NCI-H2196 treated with DMSO at 0.1 percent for 48 hours (cell line): ENCODE data around the gene PEX14.

ENCODE experiments used
- DNase-seq: peaks from one replicate; lab custom pipeline; 2025; ENCODE audit not compliant: unreplicated experiment; lab: John Stamatoyannopoulos, UW

PEX14 gene

DNA sequence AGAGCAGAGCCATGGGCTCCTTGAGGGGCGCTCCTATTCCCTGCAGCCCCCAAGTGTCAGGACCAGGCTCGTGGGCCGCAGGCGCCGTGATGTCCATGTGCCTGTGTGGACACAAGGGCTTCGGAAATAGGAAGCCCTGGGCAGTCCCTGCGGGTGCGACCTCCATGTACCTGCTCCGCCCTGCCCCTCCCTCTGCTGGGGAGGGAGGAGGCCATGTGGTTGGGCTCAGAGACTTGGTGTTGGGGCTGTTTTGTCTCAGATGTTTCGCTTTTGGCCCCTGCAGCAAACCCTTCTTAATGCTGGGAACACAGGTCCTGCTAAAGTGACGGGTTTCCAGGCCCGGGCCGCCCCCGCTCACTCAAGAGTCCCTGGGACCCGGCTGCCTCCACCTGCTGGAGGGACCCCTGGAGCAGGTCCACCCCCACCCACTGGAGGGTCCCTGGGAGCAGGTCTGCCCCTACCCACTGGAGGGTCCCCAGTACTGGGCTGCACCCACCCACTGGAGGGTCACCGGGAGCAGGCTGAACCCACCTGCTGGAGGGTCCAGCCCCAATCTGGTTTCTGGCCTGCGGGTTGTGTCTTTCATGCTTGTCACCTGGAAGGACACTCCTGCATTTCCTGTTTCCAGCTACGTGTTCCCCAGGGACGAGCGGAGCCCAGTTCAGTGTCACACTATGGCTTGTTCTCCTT, 156.5 kb downstream of the PEX14 start:
- DNase-seq: no peak

DNA sequence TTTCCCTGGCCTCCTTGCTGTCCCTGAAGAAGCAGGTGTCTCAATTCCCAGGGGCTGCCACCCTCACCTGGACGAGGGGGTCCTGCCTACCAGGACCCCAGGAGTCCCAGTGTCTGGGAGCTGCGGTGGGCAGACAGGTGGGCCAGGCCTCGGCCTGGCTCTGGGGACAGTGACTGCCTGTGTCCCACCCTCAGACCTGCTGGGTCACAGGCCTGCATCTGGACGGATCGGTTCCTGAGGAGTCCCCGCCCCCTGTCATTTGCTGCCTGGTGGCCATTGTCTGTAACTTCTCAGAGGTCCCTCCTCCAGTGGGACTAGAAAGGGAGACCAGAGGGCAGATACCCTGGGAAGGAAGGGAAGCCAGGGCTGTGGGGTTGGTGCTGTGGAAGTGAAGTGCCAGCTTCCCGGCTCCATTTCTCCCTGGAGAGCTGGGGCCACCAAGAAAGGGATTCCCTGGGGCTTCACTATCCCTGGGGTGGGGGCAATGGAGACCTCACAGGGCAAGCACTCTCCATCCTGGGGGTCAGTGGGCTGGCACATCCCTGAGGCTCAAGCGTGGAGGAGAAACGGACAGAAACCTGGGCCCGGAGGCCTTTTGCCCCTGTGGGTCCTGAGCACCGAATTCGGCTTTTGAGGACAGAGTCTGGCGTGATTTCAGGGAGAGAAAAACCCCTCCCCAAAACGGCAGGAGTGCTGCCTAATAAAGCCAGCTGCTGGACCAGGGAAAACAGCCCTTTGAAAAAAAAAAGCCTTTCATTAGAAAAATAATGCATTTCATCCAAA, 157.3 kb downstream of the PEX14 start:
- DNase-seq: no peak

DNA sequence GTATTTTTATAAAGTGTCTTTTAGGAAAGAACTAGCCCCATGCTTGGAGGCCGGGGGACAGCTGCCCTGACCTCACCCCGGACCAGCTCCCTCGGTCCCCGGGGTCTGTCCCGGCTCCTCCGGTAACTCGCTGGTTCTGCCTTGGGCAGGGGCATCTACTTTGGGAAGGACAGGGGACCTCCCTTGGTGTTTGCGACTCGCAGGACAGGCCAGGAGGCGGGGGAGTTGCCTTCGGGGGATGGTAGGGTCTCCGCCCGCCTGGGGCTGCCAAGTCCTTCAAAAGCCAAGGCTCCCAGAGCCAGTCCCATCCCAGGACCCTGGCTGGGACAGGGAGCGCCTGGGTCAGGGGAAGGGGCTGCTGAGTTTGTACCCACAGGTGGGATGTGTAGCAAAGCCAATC, 157.9 kb downstream of the PEX14 start:
- DNase-seq: no peak

DNA sequence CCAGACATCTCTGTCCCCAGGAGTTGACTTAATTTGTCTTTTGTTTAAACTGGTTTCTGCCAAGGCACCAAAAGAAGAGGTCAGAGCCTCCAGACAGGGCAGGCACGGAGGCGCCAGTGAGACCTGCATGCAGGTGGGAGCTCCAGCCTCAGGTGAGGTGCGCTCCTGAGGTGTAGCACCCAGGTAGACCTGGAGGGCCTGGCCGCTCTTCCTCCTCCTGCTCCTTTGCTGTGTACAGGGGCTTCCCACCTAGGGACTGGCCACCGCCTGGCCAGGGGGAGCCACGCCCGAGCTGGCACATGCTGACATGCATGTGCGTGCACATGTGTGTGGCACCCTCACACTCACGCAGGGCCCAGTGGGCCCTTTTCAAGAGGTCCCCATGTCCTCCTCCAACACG, 158.7 kb downstream of the PEX14 start:
- DNase-seq: no peak

DNA sequence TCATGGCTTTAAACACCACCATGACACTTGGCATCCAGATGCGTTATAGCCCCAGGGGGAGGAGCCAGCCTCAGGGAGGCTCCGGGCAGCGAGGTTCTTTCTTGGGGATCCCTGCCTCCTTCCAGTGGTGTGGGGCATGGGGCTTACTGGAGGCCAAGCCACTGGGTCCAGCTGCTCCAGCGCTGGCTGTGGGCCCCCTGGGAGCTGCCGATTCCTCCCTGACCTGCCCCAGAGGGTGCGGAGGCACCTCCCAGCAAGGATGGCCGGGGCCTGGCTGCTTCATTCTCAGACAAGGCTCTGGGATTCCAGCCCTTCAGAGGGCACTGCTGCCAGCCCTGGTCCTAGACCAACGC, 159.3 kb downstream of the PEX14 start:
- DNase-seq: no peak

DNA sequence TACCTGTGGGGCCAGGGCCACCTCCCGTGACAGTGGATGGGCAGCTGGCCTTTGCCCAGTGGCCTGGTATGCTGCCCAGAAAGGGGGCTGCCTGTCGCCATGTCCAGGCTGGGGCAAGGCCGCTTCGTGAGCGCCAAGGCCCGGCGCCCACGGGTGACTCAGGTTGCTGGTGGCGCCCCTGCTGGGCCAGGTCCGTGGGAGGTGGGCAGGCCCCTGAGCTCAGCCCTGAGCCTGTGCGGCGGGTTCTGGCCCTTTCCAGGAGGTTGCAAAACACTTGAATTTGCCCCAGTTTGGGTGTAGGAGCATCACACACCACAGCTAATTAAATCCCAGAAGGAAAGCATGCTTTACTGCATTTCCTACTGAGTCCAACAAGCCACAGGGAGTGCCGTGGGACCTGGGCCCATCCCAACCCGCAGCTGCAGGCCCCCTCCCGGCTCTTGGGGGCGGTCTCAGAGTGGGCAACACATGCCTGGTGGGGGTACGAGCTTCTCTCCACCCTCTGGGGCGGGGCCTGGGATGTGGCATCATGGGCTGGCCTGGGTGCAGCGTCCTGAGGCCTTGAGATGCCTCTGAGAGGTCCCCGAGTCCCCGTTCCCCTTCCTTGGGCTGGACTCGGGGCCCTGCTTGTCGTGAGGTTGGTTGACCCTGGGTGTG, 159.8 kb downstream of the PEX14 start:
- no peak for DNase-seq

DNA sequence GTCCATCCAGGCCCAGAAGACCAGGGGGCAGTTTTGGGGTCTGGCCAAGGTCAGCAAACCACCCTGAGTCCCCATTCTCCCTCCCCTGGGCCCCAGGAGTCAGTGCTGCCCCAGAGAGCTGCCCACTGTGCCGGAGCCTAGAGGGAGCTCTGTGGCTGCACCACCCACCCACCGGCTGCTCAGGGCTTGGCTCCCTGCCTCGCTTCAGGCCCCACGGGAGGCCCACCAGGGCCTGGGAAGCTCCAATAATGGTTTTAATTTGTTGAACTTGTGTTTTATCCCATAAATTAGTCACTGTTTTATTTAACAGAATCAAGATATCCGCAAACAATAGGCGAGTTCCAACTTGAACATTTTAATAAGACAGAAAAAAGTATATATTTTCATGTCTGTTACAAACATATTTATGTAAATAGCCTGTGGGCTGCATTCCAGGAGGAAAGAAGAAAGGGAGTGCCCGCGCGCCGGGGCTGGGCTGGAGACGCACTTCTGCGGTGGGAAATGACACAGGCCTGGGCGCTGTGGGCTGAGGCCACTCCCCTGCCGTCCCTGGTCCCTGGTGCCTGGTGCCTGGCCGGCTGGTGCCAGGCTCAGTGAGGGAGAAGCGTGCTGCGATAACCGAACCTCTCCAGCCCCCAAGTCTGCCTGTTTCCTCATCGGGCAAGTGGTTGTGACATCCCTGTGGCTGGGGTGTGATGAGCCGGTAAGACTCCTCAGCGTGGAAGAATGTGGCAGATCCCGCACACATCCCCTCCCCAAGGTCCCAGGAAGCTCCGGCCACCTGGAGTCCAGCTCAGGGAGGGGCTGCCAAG, 160.5 kb downstream of the PEX14 start:
- no peak for DNase-seq

DNA sequence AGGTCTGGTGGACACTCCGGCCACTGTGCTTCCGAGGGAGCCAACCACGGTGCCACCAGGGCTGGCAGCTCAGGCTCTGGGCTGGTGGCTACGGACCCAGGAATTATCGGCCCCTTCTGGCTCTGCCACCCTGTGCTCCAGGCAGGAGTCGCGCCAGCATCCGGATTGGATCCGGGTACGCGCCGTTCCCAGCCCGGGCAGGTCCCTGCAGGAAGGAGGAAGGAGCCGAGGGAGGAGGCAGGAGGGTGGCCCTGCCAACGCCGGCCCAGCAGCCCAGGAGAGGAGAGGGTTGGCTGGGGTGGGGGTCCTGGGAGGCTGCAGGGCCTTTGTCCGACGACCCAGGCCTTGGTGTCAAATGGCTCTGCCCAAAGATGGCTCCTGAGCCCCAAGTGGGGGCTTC, 161.2 kb downstream of the PEX14 start:
- no peak for DNase-seq

DNA sequence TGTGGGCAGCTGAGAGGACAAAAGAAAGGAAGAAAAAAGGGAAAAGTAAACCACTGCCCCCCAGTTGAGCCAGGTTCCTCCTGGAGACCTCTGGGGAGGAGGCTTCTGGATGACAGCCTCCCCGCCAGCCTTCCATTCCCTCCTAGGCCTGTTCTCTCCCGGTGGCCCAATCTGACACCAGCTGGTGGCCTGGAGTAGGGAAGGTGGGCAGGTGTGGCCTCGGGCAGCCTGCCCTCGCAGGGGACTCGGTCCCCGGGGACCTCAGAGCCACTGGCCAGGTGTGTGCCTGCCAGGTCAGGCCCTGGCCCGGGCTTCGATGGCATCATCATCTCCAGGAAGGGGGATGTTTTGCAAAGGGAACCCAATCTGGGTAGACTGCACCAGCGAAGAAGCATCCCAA, 162.7 kb downstream of the PEX14 start:
- DNase-seq: no peak

DNA sequence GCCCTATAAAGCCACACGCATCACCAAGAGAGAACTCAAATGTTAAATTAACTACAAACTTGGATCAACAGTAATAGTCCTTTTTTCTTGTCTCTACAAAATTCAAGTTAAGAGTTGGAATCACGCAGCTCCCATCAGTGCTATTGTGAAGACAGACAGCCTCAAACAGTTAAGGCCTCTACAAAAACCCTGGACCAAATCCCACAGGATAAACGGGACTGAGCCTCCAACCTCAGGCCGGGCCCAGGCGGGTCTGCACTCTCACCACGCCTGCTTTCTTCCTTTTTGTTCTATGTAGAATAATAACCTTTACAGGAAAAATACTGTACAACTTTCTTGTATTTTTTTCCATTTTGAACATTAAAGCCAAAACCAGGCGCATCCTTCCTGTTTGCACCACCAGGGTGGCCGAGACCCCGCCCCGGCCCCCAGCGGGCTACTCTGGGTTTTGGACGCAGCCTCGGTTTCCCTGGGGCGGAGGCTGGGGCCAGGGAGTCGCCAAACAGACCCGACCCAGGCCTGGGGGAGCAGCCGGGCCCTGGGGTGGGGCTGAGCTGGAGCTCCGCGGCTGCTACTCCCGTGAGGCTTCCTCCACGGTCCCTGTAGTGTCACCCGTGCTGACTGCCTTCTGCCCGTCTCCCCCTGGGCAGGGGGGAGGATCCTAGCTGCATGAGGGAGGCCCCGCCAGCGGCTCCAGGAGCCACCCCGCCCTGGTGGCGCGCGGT, 163.2 kb downstream of the PEX14 start:
- DNase-seq: no peak

DNA sequence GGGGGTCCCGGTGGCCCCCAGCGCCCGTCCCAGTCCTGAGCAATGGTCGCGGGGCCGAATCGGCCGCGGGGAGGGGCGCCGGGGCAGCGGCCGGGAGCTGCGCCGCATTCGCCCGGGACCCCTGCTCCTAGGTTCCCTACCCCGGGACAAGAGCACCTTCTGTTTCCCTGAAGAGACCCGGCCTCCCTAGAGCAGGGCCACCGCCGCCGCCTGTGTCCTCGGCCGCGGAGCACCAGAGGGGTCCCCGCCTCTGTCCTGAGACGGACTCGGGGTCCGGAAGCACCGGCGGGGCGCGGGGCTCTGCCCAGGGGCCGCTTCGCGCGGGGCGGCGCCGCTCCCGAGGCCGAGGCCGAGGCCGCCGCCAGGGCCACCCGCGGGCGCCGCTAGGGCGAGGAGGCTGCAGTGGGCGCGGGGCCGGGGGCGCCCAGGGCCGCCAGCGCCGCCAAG, 163.8 kb downstream of the PEX14 start:
- DNase-seq: no peak

DNA sequence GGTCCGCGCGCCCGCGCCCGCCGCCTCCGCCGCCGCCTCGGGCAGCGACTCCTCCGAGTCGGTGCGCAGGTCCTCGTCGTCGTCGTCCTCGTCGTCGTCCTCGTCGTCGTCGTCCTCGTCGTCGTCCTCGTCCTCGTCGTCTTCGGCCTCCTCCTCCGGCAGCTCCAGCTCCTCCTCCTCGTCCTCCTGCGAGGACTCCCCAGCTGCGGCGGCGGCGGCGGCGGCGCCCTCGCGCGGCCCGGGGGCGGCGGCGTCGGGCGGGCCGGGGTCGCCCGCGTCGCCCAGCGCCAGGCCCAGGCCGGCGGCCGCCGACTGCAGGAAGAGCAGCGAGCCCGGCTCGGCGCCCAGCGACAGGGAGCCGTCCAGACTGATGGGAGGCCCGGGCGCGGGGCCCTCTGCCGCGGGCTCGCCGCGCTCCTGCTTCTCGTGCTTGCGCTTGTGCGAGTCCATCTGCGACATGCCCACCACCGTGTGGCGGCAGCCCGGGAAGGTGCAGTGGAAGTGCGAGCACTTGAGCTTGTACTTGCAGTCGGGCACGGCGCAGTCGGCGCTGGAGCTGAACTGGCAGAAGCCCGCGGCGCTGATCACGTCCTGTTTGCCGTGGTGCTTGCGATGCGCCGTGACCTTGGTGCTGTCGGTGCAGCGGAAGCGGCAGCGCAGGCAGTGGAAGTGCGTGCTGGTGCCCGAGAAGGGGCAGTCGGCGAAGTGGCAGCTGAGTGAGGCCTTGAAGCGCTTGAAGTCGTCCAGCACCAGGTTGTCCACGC, 164.4 kb downstream of the PEX14 start:
- DNase-seq: no peak

DNA sequence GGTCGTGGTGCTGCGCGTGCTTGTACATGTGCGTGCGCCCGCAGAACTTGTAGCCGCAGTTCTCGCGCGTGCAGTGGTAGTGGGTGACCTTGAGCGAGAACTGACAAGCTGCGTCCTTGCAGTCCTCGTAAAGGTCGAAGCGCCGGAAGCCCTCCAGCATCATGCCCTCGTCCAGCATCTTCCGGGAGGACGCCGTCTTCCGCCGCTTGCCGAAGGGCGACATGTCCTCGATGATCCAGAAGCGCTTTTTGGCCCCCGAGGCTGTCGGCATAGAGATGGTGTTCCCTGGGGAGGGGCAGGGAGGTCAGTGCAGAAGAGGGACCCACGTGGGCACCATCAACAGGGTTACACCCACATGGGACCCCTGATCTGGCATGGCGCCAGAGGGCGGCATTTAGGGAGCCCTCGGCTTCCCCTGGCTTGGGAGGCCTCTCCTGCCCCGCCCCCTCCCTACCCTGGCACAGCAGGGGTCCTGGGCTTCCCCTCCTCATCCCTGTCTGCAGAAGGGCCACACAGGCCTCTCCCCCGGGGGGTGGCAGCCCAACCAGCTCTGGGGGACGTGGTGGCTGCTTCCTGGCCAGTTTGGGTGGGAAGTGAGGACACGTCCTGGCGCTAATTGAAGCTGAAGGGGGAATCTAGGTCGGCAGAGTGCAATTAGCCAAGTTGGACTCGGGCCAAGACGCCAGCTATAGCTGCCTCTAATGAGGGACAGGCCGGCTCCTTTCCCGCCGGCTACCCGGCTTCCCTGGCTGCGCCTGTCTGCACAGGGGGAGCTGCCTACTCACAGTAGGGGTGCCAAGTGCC, 165.2 kb downstream of the PEX14 start:
- no peak for DNase-seq

DNA sequence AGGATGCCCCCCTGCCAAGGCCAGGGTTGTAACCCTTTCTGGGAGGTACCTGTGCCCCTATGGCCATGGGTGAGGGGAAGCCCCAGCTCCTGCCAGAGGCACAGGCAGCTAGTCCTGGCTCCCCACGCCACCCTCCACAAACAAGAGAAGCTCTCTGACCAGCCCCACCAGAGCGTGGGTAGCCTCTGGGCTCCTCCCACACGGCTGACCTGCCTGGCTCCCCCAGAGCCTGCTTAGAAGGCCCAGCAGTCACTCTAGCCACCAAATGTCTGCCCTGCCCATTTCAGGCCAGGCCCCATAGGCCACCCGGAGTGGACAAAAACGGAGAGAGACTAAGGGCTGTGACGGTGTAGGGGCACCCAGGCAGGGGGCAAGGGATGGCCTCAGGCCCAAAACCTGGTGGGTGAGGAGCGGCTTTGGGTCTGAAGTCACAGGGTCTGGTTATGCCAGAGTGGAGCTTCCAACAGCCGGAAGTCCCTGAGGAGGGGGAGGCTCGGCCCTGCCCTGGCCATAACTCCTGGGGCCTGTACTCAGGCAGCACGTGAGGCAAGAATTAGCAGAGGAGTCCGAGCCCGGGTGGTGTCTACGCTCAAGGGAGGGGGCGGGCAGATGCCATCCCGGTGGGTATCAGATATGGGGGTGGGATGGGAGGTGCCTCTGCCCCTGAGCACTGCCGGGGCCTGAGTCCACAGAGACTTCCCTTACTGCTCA, 166.2 kb downstream of the PEX14 start:
- no peak for DNase-seq

DNA sequence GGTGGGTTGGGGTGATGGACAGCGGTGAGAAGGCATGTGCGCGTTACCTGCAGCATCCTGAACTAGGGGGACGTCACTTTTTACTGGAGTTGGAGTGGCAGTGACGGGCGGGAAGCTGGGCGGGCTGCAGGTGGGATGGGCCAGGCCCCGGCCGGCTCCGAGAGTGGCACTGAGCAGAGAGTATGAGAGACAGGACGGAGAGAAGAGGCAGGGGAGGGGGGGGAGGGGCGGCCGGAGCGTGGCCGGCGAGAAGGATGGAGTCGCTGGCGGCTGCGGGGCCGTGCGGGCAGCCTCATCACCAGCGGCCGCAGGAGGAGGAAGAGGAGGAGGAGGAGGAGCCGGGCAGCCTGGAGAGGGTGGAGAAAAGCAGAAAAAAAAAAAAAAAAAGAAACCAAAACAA, 167.2 kb downstream of the PEX14 start:
- DNase-seq: no peak

DNA sequence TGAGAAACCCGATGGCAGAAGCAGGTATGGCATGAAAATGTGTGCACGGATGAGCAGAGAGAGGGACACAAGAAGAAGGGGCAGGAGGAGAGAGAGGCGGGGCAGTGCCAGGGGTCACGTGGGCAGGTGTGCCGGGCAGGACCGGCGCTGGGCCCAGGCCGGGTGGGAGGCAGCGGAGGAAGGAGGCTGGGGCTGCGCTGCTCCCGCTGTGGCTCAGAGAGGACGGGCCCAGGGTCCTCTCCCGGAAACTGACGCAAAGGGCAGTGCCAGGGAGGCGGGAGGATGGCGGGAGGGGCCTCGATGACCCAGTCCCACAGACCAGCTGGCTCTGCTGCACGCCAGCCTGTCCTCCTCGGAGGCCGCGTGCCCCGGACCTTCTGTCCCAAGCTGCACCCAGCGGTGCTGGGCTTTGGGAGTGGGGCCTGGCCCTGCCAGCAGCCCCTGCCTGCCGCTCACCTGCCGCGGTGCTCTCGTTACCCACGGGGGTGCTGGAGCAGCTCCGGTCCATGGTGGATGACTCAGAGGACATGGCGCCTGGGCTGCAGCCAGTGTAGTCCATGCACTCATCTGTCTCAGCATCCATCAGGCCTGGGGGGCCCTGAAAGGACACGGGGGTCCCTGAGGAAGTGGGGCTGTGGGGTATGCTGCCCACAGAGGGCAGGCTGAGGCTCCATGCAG, 167.8 kb downstream of the PEX14 start:
- DNase-seq: no peak

DNA sequence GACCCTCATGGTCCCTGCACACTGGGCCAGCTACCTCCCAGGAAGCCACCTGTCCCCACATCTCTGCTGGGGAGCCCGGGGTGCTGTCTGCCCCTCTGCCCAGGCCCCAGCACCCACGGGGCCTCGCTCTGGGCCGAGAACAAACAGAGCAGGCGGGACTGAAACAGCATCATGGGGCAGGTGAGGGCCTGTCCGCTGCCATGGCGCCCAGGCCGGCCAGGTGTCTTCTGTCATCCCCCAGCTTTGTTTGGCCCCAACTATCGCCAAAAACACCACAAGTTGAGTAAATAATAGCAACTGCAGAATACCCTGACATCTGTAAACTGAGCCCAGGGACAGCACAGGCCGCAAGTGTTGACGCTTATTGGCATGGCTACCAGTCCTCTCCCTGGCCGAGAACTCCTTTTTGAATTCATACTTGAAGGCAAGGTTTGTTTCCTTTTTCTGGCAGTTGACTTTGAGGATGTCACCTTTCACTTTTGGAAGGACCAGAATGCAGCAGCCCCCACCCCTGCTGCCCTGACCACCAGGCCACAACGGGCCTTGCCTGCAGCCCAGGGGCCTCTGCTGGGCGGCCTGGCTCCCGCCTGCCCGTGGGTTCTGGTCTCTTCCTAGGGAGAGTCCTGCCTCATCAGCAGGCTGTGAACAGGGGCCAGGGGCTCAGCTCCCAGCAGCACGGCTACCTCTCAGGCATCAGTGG, 169.0 kb downstream of the PEX14 start:
- peak; percentile 52 for DNase-seq
